ENCODE measurements around the gene TARBP2.
"Not testable (repeated sequence)": the region's sequence is repeated elsewhere in the genome, so short reads cannot be mapped to it uniquely, and the experiment has no call there.

TARBP2 gene

GRCh38 chr12:53532524-53533445, 31.7 kb downstream of the TARBP2 start:
- H3K27me3 ChIP-seq (ENCODE audit: control insufficient read depth, insufficient read depth, low read length), result no peaks in the 10 kb centered on the region
- no peaks in the 10 kb centered on the region for H3K9me3 ChIP-seq (ENCODE audit: control insufficient read depth, low read length)
- no peaks in the 10 kb centered on the region for H3K4me1 ChIP-seq (ENCODE audit: control insufficient read depth, insufficient read depth, low read length)
- no peak overlapping the region for H3K4me3 ChIP-seq (ENCODE audit: low read length)
- peaks cover 11% of the 10 kb centered on the region for H3K36me3 ChIP-seq (ENCODE audit: control insufficient read depth, insufficient read depth, low read length)
- H3K9ac ChIP-seq (ENCODE audit: low read length), result no peak overlapping the region

- Histone ChIP-seq H3K9ac (ENCODE audit: low read length) (no peak overlapping the region), H3K4me3 (ENCODE audit: low read length) (no peak overlapping the region)
Observed at GRCh38 chr12:53533471-53533870, 32.4 kb downstream of the TARBP2 start.

GRCh38 chr12:53536962-53537361, 35.9 kb downstream of the TARBP2 start:
- no peaks in the 10 kb centered on the region for H3K9me3 ChIP-seq (ENCODE audit: control insufficient read depth, low read length)
- H3K4me3 ChIP-seq (ENCODE audit: low read length), result no peak overlapping the region
- no peak overlapping the region for H3K9ac ChIP-seq (ENCODE audit: low read length)
- peaks cover 12% of the 10 kb centered on the region for H3K4me1 ChIP-seq (ENCODE audit: control insufficient read depth, insufficient read depth, low read length)
- peaks cover 6% of the 10 kb centered on the region for H3K36me3 ChIP-seq (ENCODE audit: control insufficient read depth, insufficient read depth, low read length)
- no peaks in the 10 kb centered on the region for H3K27me3 ChIP-seq (ENCODE audit: control insufficient read depth, insufficient read depth, low read length)

More at GRCh38 chr12:53533471-53533870, 32.4 kb downstream of the TARBP2 start:
- Histone ChIP-seq H3K4me1 (ENCODE audit: control insufficient read depth, insufficient read depth, low read length) (peaks cover 4% of the 10 kb centered on the region), H3K36me3 (ENCODE audit: control insufficient read depth, insufficient read depth, low read length) (peaks cover 11% of the 10 kb centered on the region), H3K27me3 (ENCODE audit: control insufficient read depth, insufficient read depth, low read length) (no peaks in the 10 kb centered on the region), H3K9me3 (ENCODE audit: control insufficient read depth, low read length) (no peaks in the 10 kb centered on the region)

GRCh38 chr12:53538209-53538689, 37.2 kb downstream of the TARBP2 start:
- Histone ChIP-seq H3K4me1 (ENCODE audit: control insufficient read depth, insufficient read depth, low read length) (peaks cover 12% of the 10 kb centered on the region), H3K9ac (ENCODE audit: low read length) (no peak overlapping the region), H3K4me3 (ENCODE audit: low read length) (no peak overlapping the region), H3K27me3 (ENCODE audit: control insufficient read depth, insufficient read depth, low read length) (no peaks in the 10 kb centered on the region), H3K9me3 (ENCODE audit: control insufficient read depth, low read length) (no peaks in the 10 kb centered on the region), H3K36me3 (ENCODE audit: control insufficient read depth, insufficient read depth, low read length) (peaks cover 3% of the 10 kb centered on the region)

- Histone ChIP-seq H3K27me3 (ENCODE audit: control insufficient read depth, insufficient read depth, low read length) (no peaks in the 10 kb centered on the region), H3K36me3 (ENCODE audit: control insufficient read depth, insufficient read depth, low read length) (peaks cover 3% of the 10 kb centered on the region), H3K4me3 (ENCODE audit: low read length) (no peak overlapping the region), H3K9ac (ENCODE audit: low read length) (no peak overlapping the region), H3K9me3 (ENCODE audit: control insufficient read depth, low read length) (no peaks in the 10 kb centered on the region), H3K4me1 (ENCODE audit: control insufficient read depth, insufficient read depth, low read length) (peaks cover 12% of the 10 kb centered on the region)
Observed at GRCh38 chr12:53539526-53539925, 38.4 kb downstream of the TARBP2 start.

GRCh38 chr12:53543539-53543938, 42.5 kb downstream of the TARBP2 start:
- no peak overlapping the region for H3K4me3 ChIP-seq (ENCODE audit: low read length)
- H3K27me3 ChIP-seq (ENCODE audit: control insufficient read depth, insufficient read depth, low read length), result no peaks in the 10 kb centered on the region
- no peaks in the 10 kb centered on the region for H3K9me3 ChIP-seq (ENCODE audit: control insufficient read depth, low read length)
- peaks cover 3% of the 10 kb centered on the region for H3K36me3 ChIP-seq (ENCODE audit: control insufficient read depth, insufficient read depth, low read length)
- no peak overlapping the region for H3K9ac ChIP-seq (ENCODE audit: low read length)
- peaks cover 7% of the 10 kb centered on the region for H3K4me1 ChIP-seq (ENCODE audit: control insufficient read depth, insufficient read depth, low read length)

GRCh38 chr12:53548354-53548753, 47.3 kb downstream of the TARBP2 start:
- not testable (repeated sequence) for H3K36me3 ChIP-seq (ENCODE audit: control insufficient read depth, insufficient read depth, low read length); H3K27me3 ChIP-seq (ENCODE audit: control insufficient read depth, insufficient read depth, low read length); H3K9me3 ChIP-seq (ENCODE audit: control insufficient read depth, low read length); H3K9ac ChIP-seq (ENCODE audit: low read length); H3K4me3 ChIP-seq (ENCODE audit: low read length); H3K4me1 ChIP-seq (ENCODE audit: control insufficient read depth, insufficient read depth, low read length)

GRCh38 chr12:53550131-53550530, 49.0 kb downstream of the TARBP2 start:
- not testable (repeated sequence) for H3K4me3 ChIP-seq (ENCODE audit: low read length); H3K9ac ChIP-seq (ENCODE audit: low read length); H3K27me3 ChIP-seq (ENCODE audit: control insufficient read depth, insufficient read depth, low read length); H3K36me3 ChIP-seq (ENCODE audit: control insufficient read depth, insufficient read depth, low read length); H3K4me1 ChIP-seq (ENCODE audit: control insufficient read depth, insufficient read depth, low read length); H3K9me3 ChIP-seq (ENCODE audit: control insufficient read depth, low read length)

GRCh38 chr12:53550595-53550994, 49.5 kb downstream of the TARBP2 start:
- H3K9me3 ChIP-seq (ENCODE audit: control insufficient read depth, low read length), result no peaks in the 10 kb centered on the region
- no peak overlapping the region for H3K4me3 ChIP-seq (ENCODE audit: low read length)
- H3K36me3 ChIP-seq (ENCODE audit: control insufficient read depth, insufficient read depth, low read length), result no peaks in the 10 kb centered on the region
- no peaks in the 10 kb centered on the region for H3K27me3 ChIP-seq (ENCODE audit: control insufficient read depth, insufficient read depth, low read length)
- no peaks in the 10 kb centered on the region for H3K4me1 ChIP-seq (ENCODE audit: control insufficient read depth, insufficient read depth, low read length)
- H3K9ac ChIP-seq (ENCODE audit: low read length), result no peak overlapping the region

- Histone ChIP-seq H3K9me3 (ENCODE audit: control insufficient read depth, low read length) (no peaks in the 10 kb centered on the region), H3K9ac (ENCODE audit: low read length) (no peak overlapping the region), H3K36me3 (ENCODE audit: control insufficient read depth, insufficient read depth, low read length) (no peaks in the 10 kb centered on the region), H3K27me3 (ENCODE audit: control insufficient read depth, insufficient read depth, low read length) (no peaks in the 10 kb centered on the region), H3K4me3 (ENCODE audit: low read length) (no peak overlapping the region), H3K4me1 (ENCODE audit: control insufficient read depth, insufficient read depth, low read length) (no peaks in the 10 kb centered on the region)
Observed at GRCh38 chr12:53551889-53552291, 50.8 kb downstream of the TARBP2 start.

GRCh38 chr12:53552361-53553327, 51.6 kb downstream of the TARBP2 start:
- no peak overlapping the region for H3K9ac ChIP-seq (ENCODE audit: low read length)
- no peaks in the 10 kb centered on the region for H3K4me1 ChIP-seq (ENCODE audit: control insufficient read depth, insufficient read depth, low read length)
- no peaks in the 10 kb centered on the region for H3K27me3 ChIP-seq (ENCODE audit: control insufficient read depth, insufficient read depth, low read length)
- no peak overlapping the region for H3K4me3 ChIP-seq (ENCODE audit: low read length)
- no peaks in the 10 kb centered on the region for H3K36me3 ChIP-seq (ENCODE audit: control insufficient read depth, insufficient read depth, low read length)
- no peaks in the 10 kb centered on the region for H3K9me3 ChIP-seq (ENCODE audit: control insufficient read depth, low read length)

All from mucosa of stomach (tissue), 1 donor.